ENCODE data around the gene ADAMTS7. TPM values are rescaled to one million over a fixed set of nuclear protein-coding genes. Genes with fewer than 3 reads are reported as not detected.
"Not testable (repeated sequence)": the region's sequence is repeated elsewhere in the genome, so short reads cannot be mapped to it uniquely, and the experiment has no call there.

ADAMTS7 gene
- 1 to 10 TPM in 2 of 3 donors, under 1 TPM in 1; 0.90 to 7.8 (median 1.9) TPM for polyA plus RNA-seq

DNA sequence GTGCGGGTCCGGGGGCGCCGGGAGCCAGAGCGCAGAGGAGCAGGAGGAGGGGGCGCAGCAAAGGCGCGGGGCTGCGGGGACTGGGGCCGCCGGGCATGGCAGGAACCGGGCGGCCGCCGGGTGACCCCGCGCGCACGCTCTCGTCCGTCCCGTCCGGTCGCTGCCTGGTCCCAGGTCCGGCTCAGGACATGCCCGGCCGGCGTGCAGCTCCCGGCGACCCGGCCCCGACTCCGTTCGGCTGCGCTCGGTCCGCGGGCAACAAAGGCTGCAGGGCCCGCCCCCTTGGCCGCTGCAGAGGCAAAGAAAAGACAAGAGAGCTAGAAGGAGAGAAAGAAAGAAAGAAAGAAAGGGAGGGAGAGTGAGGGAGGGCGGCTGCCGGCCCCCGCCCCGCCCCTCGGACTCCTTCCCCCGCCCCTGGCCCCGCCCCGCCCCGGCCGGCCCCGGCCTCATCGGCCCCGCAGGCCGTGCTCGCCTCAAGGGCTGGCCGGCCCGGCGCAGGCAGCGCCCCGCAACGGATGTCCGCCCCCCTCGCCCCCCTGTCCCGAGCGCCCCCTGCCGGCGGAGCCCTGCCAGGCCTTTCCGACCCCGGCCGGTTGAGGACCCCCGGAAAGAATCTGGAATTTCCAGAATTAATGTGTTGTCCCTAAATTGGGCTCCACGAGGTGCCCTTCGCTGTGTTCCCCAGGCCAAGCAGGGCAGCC lies at the start of gene ADAMTS7:
Gene ADAMTS7 (minus strand): TSS at position 341 of the 701 bp plus-strand sequence. CDS start 244 bp downstream, at position 97.
- 0 to 2% (median 1%) methylated on average over 40 to 73 of the region's 73 CpGs for WGBS, 3 donors
- no peak within 1 kb of the TSS for H3K27ac ChIP-seq (ENCODE audit: low read depth, low read length)

DNA sequence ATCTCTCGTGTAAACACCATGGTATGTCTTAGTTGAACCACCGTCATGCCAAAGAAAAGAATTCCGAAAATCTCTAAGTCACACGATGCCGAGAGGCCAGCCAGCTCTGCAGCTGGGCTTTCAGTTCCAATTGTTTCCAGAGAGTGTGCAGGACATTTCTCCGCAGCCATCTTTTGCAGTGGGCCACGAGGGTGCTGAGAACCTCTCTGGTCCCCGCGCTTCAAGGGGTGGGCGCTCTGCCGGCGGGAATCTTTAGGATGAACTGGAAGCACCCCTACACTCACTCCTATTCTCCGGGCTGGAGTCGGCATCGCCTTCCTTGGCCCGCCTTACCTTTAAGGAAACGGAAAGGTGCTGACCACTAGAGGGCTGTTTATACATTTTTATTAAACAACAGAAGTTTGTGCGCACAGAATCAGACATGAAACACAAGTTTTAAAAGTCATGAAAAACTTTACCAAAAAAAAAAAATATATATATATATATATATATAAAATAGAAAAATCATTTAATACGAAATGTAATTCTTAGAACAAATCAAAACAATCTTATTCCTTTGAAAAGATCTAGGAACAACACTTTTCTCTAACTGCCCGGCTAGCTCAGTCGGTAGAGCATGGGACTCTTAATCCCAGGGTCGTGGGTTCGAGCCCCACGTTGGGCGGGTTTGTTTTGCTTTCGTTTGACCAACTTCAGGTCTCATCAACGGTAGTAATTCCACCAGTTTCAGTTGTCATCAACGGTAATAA lies 48.9 kb upstream of the ADAMTS7 start:
- 1 to 4% (median 2%) methylated on average over 28 of the region's 28 CpGs for WGBS, 3 donors
- no peak overlapping the region for H3K27ac ChIP-seq (ENCODE audit: low read depth, low read length)

GRCh38 chr15:78855746-78856145 lies 44.5 kb upstream of the ADAMTS7 start:
- no peak overlapping the region for H3K27ac ChIP-seq (ENCODE audit: low read depth, low read length)
- WGBS, 3 donors = 59 to 72% (median 65%) methylated on average over 4 of the region's 4 CpGs

GRCh38 chr15:78854833-78855372 lies 43.6 kb upstream of the ADAMTS7 start:
- WGBS, 3 donors = 92 to 95% (median 94%) methylated on average over 2 of the region's 2 CpGs
- H3K27ac ChIP-seq (ENCODE audit: low read depth, low read length) = no peak overlapping the region

GRCh38 chr15:78853500-78853899 lies 42.2 kb upstream of the ADAMTS7 start:
- 96 to 99% (median 97%) methylated on average over 6 of the region's 6 CpGs for WGBS, 3 donors
- H3K27ac ChIP-seq (ENCODE audit: low read depth, low read length) = no peak overlapping the region

GRCh38 chr15:78850941-78851755 lies 39.9 kb upstream of the ADAMTS7 start:
- WGBS, 3 donors = 35 to 69% (median 60%) methylated on average over 6 of the region's 6 CpGs
- no peak overlapping the region for H3K27ac ChIP-seq (ENCODE audit: low read depth, low read length)

GRCh38 chr15:78850352-78850751 lies 39.1 kb upstream of the ADAMTS7 start:
- WGBS, 3 donors = 88 to 95% (median 93%) methylated on average over 2 of the region's 2 CpGs
- H3K27ac ChIP-seq (ENCODE audit: low read depth, low read length) = no peak overlapping the region

- WGBS, 3 donors = 72 to 82% (median 80%) methylated on average over 14 to 15 of the region's 15 CpGs
- H3K27ac ChIP-seq (ENCODE audit: low read depth, low read length) = not testable (repeated sequence)
Observed at GRCh38 chr15:78847387-78847906, 36.2 kb upstream of the ADAMTS7 start.

DNA sequence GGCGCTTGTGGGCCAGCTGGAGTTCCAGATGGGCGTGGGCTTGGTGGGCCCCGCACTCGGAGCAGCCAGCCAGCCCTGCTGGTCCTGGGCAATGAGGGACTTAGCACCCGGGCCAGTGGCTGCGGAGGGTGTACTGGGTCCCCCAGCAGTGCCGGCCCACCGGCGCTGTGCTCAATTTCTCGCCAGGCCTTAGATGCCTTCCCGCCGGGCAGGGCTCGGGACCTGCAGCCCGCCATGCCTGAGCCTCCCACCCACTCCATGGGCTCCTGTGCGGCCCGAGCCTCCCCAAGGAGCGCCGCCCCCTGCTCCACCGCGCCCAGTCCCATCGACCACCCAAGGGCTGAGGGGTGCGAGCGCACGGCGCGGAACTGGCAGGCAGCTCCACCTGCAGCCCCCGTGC lies 35.6 kb upstream of the ADAMTS7 start:
- not testable (repeated sequence) for H3K27ac ChIP-seq (ENCODE audit: low read depth, low read length)
- 95 to 98% (median 97%) methylated on average over 20 to 27 of the region's 27 CpGs for WGBS, 3 donors

DNA sequence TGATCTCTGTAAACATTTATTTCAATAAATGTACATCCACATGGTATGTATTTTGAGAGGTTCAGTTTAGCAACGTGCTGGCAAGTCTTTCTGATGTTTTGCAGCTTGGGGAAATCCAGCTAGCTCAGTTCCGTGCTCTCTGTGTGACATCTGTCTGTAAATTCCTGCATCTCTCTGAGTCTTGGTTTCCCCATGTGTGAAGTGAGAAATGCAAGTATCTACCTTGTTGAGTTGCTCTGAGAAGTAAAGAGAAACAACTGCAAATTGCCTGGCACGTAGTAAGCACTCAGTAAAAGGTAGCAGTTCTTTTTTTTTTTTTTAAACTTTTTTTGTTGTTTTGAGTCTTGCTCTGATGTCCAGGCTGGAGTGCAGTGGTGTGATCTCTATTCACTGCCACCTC lies 31.3 kb upstream of the ADAMTS7 start:
- no peak overlapping the region for H3K27ac ChIP-seq (ENCODE audit: low read depth, low read length)
- WGBS, 3 donors = 82 to 90% (median 90%) methylated on average over 3 of the region's 3 CpGs

DNA sequence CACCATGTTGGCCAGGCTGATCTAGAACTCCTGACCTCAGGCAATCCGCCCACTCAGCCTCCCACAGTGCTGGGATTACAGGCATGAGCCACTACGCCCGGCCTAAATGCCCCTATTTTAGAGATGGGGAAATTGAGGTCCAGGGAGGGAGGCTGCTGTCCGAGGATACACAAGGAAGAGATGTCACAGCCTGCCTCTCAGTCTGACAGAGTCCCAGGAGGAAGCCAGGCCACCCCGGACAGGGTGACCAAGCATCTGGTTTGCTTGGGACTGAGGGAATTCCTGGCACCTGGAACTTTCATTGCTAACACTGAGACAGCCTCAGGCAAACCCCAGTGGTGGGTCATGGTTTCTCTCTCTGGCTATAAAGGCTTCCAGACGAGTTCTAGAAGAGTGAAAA lies 30.6 kb upstream of the ADAMTS7 start:
- no peak overlapping the region for H3K27ac ChIP-seq (ENCODE audit: low read depth, low read length)
- WGBS, 3 donors = 83 to 88% (median 83%) methylated on average over 6 of the region's 6 CpGs

DNA sequence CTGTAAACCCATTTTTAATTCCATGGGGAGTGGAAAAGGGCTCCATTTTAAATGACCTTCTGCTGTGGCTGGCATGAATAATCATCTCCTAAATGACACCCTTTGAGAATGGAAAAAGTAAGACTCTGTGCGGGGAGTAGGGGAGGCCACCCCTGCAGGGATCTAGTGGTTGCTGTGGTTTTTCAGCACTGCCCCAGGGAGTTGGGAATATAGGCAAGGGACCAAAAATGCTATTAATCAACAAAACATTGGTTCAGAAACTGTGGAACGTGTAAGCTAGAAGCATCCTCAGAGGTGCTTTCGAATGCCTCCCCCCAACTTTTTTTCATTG lies 30.1 kb upstream of the ADAMTS7 start:
- H3K27ac ChIP-seq (ENCODE audit: low read depth, low read length) = no peak overlapping the region
- whole genome bisulfite sequencing, 3 donors = 47 to 85% (median 60%) methylated on average over 3 of the region's 3 CpGs

DNA sequence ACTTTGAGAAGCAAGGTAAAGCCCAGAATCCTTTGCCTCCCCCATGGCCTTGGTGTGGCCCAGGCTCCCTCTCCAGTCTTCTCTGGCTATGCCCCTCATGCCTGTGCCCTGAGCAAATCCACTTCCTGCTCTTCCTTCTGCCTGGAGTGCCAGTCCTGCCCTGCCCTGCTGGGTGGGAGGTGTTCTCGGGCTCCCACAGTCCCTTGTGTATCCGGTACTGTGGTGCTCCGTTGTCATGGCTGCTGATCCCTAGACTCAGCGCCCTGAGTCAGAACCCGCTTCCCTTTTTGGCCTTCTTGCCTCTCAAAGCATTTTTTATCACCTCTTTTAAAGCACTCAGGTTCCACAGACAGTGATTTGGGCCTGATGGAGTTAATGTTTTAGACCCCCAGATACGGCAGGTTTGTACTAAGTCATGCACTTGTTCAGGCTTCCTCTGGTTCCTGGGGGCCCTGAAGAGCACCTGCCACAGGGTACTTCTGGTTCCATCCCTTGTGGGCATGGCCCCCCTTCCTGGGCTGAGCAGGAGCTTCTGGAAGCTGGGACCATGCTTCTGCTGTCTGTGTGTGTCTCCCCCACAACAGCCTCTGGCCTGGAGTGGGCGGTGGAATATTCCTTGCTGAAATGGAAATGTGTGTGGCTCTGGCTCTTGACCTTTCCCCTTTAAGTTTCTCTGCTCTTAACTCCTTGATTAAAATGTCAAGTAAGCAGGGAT lies 29.6 kb upstream of the ADAMTS7 start:
- WGBS, 3 donors = 71 to 84% (median 81%) methylated on average over 7 of the region's 7 CpGs
- H3K27ac ChIP-seq (ENCODE audit: low read depth, low read length) = no peak overlapping the region

- not testable (repeated sequence) for H3K27ac ChIP-seq (ENCODE audit: low read depth, low read length)
- WGBS, 3 donors = 91 to 94% (median 93%) methylated on average over 6 of the region's 6 CpGs
Observed at GRCh38 chr15:78839151-78839550, 27.9 kb upstream of the ADAMTS7 start.

DNA sequence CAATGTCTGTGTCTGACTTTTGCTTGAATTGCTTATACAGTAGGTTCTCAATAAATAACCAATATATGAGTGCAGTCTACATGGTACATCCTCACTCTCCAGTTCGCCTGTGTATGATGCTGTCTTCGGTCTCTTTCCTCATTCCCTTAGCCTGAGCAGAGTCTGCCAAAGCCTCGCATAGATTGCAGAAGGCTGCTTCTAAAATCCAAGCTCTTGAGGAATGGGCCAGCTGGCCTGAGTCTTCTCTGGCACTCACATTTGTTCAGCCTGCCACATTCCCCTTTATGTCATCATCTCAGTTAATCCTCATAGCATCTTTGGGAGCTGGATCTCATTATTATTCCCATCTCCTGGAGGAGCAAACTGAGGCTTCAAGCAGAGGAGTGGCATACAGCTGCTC lies 27.2 kb upstream of the ADAMTS7 start:
- 62 to 78% (median 71%) methylated on average over 3 of the region's 3 CpGs for whole genome bisulfite sequencing, 3 donors
- no peak overlapping the region for H3K27ac ChIP-seq (ENCODE audit: low read depth, low read length)

DNA sequence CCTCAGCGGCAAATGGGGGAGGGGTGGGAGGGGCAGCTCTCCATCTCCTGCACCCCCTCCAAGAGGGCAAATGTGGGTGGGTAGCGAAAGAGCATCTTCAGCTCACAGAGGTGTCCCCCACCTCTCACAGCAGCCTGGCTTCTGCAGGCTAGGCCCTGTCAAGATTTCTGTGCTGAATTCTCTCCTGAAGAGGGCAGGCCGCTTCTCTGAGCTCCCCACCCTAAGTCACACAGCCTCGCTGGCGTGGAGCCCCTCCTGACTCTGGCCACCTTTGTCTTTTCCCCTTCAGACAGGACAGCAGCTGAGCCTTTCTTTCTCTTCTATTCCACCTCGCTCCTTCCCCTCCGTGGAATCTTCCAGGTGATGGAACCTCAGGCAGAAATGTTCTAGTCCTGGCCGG lies 26.3 kb upstream of the ADAMTS7 start:
- 88 to 95% (median 94%) methylated on average over 8 of the region's 8 CpGs for WGBS, 3 donors
- H3K27ac ChIP-seq (ENCODE audit: low read depth, low read length) = no peak overlapping the region

DNA sequence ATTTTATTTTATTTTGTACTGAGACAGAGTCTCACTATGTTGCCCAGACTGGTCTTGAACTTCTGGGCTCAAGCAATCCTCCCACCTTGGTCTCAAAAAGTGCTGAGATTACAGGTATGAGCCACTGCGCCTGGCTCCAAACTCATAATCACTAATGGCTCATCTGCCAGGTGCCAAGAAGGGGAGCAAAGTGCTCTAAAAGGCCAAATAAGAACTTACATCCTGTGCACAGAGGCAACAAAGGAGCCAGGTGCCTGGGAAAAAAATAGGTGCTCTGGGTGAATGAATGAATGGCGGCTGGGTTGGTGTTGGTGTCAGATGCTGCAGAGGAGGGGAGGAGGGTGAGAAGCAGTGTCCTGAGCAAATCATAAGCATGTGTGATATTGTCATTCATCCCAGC lies 25.9 kb upstream of the ADAMTS7 start:
- 37 to 71% (median 50%) methylated on average over 2 of the region's 2 CpGs for WGBS, 3 donors
- no peak overlapping the region for H3K27ac ChIP-seq (ENCODE audit: low read depth, low read length)

DNA sequence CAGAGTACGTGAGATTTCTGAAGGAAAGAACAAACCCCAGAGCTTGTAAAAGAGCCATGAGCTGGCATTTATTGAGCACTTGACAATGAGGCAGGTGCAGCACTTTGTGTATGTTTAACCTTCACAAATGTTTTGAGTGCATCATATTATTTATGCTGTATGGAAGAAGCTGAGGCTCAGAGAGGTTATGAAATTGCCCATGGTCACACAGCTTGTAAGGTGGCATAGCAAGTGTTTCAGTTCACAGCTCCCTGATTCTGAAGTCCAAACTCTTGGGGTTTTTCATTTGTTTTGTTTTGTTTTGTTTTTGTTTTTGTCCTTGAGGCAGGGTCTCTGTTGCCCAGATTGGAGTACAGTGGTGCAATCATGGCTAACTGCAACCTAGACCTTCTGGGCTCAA lies 25.1 kb upstream of the ADAMTS7 start:
- no peak overlapping the region for H3K27ac ChIP-seq (ENCODE audit: low read depth, low read length)
- WGBS, 3 donors = 90 to 100% (median 91%) methylated on average over 1 of the region's 1 CpG
